Measurements from ENCODE around the gene INHBB.

The INHBB gene

GRCh38 chr2:120392923-120393322 is 47.0 kb downstream of the INHBB start:
- H3K9ac ChIP-seq = no peak overlapping the region
- H3K4me1 ChIP-seq = no peaks in the 10 kb centered on the region
- TF ChIP-seq, protein P1, sequence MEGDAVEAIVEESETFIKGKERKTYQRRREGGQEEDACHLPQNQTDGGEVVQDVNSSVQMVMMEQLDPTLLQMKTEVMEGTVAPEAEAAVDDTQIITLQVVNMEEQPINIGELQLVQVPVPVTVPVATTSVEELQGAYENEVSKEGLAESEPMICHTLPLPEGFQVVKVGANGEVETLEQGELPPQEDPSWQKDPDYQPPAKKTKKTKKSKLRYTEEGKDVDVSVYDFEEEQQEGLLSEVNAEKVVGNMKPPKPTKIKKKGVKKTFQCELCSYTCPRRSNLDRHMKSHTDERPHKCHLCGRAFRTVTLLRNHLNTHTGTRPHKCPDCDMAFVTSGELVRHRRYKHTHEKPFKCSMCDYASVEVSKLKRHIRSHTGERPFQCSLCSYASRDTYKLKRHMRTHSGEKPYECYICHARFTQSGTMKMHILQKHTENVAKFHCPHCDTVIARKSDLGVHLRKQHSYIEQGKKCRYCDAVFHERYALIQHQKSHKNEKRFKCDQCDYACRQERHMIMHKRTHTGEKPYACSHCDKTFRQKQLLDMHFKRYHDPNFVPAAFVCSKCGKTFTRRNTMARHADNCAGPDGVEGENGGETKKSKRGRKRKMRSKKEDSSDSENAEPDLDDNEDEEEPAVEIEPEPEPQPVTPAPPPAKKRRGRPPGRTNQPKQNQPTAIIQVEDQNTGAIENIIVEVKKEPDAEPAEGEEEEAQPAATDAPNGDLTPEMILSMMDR (IDR thresholded peaks at IDR 0.05) = no peak
- H3K27me3 ChIP-seq (ENCODE audit: control insufficient read depth, insufficient read depth, low read length) = no peaks in the 10 kb centered on the region
- H3K4me2 ChIP-seq (ENCODE audit: low read length) = no peak overlapping the region
- H3K9me3 ChIP-seq (ENCODE audit: control insufficient read depth, low read length) = no peaks in the 10 kb centered on the region
- no peak overlapping the region for H2AFZ ChIP-seq
- H3K4me3 ChIP-seq (ENCODE audit: low read depth, low read length) = no peak overlapping the region
- no peaks in the 10 kb centered on the region for H3K36me3 ChIP-seq (ENCODE audit: control insufficient read depth, insufficient read depth, low read length)
- no peaks in the 10 kb centered on the region for H3K79me2 ChIP-seq
- H3K27ac ChIP-seq = no peak overlapping the region

GRCh38 chr2:120393456-120393855 is 47.5 kb downstream of the INHBB start:
- Histone ChIP-seq H3K4me3 (ENCODE audit: low read depth, low read length) (no peak overlapping the region), H3K27me3 (ENCODE audit: control insufficient read depth, insufficient read depth, low read length) (no peaks in the 10 kb centered on the region), H3K4me1 (no peaks in the 10 kb centered on the region), H2AFZ (no peak overlapping the region), H3K79me2 (no peaks in the 10 kb centered on the region), H3K27ac (no peak overlapping the region), H3K9ac (no peak overlapping the region), H3K36me3 (ENCODE audit: control insufficient read depth, insufficient read depth, low read length) (no peaks in the 10 kb centered on the region), H3K9me3 (ENCODE audit: control insufficient read depth, low read length) (no peaks in the 10 kb centered on the region), H3K4me2 (ENCODE audit: low read length) (no peak overlapping the region)
- TF ChIP-seq, protein P1 (IDR thresholded peaks at IDR 0.05) = no peak

GRCh38 chr2:120394764-120395163 is 48.8 kb downstream of the INHBB start:
- Histone ChIP-seq H3K27ac (no peak overlapping the region), H3K27me3 (ENCODE audit: control insufficient read depth, insufficient read depth, low read length) (no peaks in the 10 kb centered on the region)

GRCh38 chr2:120395221-120396012 is 49.5 kb downstream of the INHBB start:
- Histone ChIP-seq H2AFZ (no peak overlapping the region), H3K4me2 (ENCODE audit: low read length) (no peak overlapping the region), H3K27me3 (ENCODE audit: control insufficient read depth, insufficient read depth, low read length) (no peaks in the 10 kb centered on the region), H3K79me2 (no peaks in the 10 kb centered on the region), H3K9me3 (ENCODE audit: control insufficient read depth, low read length) (no peaks in the 10 kb centered on the region), H3K4me3 (ENCODE audit: low read depth, low read length) (no peak overlapping the region), H3K9ac (no peak overlapping the region), H3K27ac (no peak overlapping the region), H3K36me3 (ENCODE audit: control insufficient read depth, insufficient read depth, low read length) (no peaks in the 10 kb centered on the region), H3K4me1 (no peaks in the 10 kb centered on the region)
- TF ChIP-seq, protein P1 (IDR thresholded peaks at IDR 0.05) = no peak

More at GRCh38 chr2:120394764-120395163, 48.8 kb downstream of the INHBB start:
- Histone ChIP-seq H3K4me3 (ENCODE audit: low read depth, low read length) (no peak overlapping the region), H3K79me2 (no peaks in the 10 kb centered on the region), H2AFZ (no peak overlapping the region), H3K9ac (no peak overlapping the region), H3K9me3 (ENCODE audit: control insufficient read depth, low read length) (no peaks in the 10 kb centered on the region), H3K4me2 (ENCODE audit: low read length) (no peak overlapping the region), H3K4me1 (no peaks in the 10 kb centered on the region), H3K36me3 (ENCODE audit: control insufficient read depth, insufficient read depth, low read length) (no peaks in the 10 kb centered on the region)
- TF ChIP-seq, protein P1 (IDR thresholded peaks at IDR 0.05) = no peak

All from parathyroid adenoma (tissue), 2 donors.